Activated naive CD4-positive, alpha-beta T cell (primary cell): Measurements from ENCODE around the gene ANKS1B.
"Not testable (repeated sequence)": the region's sequence is repeated elsewhere in the genome, so short reads cannot be mapped to it uniquely, and the experiment has no call there.

Experiments used
- DNase-seq, 4 experiments: peaks; one replicate each; lab custom pipeline; 2025; lab: John Stamatoyannopoulos, UW

ANKS1B gene

GRCh38 chr12:99374023-99374422 is 610.7 kb downstream of the ANKS1B start:
- DNase-seq: no peak

DNA sequence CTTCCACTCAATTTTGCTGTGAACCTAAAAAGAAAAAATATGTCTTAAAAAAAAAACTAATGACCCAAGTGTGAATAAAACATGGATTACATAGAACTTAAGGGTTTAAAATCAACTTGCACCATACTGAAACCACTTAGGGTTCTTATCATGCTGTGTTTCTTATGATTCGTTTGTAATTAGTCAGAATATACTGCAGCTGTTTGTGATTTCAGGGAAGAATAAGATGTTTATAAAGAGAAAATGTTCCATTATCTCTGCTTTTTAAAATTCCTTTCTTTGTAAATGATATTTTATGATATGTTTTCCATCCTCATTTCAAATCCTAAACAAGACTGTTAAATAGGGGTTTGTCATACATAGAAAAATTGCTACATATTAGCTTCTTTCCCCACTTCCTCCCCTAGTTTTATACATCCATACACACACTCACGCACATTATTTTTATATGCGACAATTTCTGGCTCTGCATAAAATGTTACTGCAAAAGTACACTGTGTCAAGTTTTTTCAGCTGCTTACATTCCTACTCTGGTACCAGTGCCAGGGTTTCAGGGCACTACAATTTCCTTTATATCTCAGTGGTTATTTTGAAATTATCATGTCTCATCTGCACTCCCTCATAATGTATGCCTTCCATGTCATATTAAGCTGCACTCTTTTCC is 612.3 kb downstream of the ANKS1B start:
- no peak for DNase-seq

DNA sequence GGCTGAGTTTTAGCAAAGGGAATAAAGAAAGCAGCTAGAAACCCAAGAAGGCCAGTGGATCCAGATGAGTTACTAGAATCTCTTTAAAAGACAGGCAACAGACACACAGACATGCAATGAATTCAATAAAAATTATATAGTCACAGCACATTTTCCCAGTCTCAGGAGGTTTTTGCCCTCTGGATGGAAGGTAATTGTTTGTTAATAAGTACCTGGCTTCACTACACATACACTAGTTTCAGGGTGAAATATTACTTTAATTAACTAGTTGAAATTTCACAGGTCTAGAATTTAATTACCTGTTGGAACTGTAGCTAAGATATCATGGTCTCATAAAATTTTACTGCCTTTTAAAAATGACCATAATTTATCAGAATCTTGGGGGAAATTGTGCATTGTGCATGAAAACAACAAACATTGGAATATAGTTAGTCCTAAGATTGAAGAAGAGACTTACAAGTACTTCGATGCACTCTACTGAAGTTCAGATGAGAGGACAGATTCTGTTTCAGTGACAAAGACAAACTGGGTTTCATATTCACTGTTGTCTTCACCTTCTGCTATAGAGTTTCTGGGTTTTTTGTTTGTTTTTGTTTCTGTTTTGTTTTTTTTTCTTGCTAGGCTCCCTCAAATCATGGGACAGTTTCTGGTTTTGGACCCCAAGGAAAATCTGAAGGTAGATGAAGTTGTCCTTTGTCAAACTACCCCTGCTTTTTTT is 614.2 kb downstream of the ANKS1B start:
- DNase-seq: no peak

DNA sequence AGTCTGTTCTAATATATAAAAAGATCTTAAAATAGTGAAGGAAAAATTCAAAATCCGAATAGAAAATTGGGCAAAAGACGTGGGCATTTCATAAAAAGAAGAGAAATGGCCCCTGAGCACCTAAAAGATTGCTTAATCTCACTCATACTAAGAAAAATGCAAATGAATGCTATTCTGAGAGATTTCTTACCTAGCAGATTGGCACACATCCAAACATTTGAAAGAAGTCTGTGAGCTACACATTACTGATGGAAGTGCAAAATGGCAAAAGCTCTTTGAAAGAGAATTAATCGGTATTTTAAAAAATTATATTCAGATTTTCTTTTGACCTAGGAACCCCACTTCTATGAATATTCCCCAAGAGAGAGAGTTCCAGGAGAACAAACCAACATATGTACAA is 617.6 kb downstream of the ANKS1B start:
- DNase-seq: no peak

- no peak for DNase-seq
These were observed 632.5 kb downstream of the ANKS1B start for GRCh38 chr12:99352269-99352668.

- DNase-seq: no peak
These were observed 640.8 kb downstream of the ANKS1B start for GRCh38 chr12:99343960-99344359.

- DNase-seq: no peak
These were observed 645.1 kb downstream of the ANKS1B start for GRCh38 chr12:99339663-99340062.

- no peak for DNase-seq
These were observed 650.3 kb downstream of the ANKS1B start for GRCh38 chr12:99334285-99335056.

- no peak for DNase-seq
These were observed 651.7 kb downstream of the ANKS1B start for GRCh38 chr12:99332936-99333591.

- DNase-seq: no peak
These were observed 654.5 kb downstream of the ANKS1B start for GRCh38 chr12:99330216-99330615.

GRCh38 chr12:99321210-99321609 is 663.5 kb downstream of the ANKS1B start:
- not testable (repeated sequence) for DNase-seq

DNA sequence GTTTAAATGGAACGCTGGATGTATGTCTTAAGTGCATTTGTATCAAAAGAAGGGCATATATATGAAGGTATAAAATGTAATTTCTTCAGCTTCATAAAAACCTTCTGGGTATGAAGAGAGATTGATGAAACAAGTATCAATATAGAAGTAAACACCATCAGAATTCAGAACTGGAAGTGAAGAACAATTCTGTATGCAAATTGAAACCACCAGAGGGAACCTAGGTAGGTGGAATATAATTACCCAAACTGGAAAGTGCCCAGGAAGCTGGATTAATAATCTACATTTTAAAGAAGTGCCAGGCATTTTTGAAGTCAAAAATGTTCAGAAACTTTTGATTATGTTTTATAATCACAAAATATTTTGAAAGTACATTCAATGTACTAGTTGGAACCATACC is 673.4 kb downstream of the ANKS1B start:
- no peak for DNase-seq

DNA sequence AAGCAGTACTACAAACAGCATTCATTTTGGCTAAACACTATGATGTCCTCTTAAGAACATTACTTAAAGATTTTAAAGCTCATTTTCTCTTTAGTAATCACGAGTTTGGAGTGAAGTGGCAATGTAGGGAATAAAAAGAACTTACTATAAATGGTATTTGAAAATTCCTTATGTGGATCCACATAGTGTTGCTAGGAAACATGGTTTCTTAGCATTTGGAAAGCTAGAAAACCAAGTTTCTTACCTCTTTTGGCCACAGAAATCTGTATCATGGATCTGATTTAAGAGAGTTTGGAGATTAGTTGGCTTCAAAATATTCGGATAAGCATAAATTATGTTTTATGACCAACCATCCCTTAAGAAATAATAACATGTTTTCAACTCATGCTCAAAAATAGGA is 674.9 kb downstream of the ANKS1B start:
- DNase-seq: no peak

DNA sequence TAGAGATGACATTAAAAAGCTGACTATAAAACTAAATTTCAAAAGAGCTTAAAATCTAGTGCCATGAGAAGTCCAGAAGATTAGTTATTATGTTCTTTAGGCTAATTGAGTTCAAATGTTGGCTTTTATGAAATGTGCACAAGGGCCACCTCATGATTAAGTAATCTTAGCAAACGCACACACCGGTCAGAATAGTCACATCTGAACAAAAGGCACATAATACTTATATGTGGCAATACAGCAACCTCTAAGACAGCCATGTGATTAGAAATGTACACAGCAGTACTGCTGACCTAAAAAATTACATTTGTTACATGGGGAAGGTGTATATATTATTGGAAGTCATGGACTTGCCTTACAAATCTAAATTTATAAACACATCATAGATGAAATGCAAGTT is 681.9 kb downstream of the ANKS1B start:
- DNase-seq: no peak

GRCh38 chr12:99287136-99287535 is 697.6 kb downstream of the ANKS1B start:
- no peak for DNase-seq

DNA sequence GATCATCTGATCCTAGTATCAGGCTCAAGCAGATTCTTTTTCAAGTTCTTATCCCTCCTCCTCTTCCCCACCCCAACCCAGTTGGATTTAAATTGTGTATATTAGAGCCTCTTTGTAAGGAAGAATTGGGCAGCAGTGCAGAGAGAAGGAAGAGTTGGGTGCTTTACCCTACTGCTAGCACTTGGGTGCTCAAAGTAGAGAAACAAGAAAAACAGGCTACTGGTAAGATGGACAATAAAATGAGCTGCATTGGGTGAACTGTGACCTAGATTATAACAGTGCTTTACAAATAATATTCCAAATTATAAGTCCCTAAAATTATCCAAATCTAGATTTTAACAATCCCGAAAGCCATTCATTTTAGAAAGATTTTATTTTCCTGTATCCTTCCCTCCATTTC is 700.6 kb downstream of the ANKS1B start:
- no peak for DNase-seq

DNA sequence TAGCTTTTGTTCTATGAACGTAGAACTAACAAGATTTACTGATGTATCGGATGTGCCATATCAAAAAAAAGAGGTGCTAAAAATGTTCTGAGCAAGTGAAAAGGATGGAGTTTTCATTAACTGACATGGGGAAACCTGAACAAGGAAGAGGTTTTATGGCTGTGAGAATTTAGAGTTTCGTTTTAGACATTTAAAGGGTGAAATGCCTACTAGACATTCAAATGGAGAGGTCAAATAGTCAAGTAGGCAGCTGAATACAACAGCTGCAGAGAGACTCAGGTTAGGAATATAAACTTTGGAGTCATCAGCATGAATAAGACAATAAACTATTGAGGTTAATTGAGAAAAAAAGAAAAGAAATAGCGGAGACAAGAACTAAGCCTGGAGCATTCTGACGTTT is 702.1 kb downstream of the ANKS1B start:
- DNase-seq: no peak

- DNase-seq: no peak
These were observed 702.6 kb downstream of the ANKS1B start for GRCh38 chr12:99282086-99282485.

- no peak for DNase-seq
These were observed 703.5 kb downstream of the ANKS1B start for GRCh38 chr12:99281277-99281676.

DNA sequence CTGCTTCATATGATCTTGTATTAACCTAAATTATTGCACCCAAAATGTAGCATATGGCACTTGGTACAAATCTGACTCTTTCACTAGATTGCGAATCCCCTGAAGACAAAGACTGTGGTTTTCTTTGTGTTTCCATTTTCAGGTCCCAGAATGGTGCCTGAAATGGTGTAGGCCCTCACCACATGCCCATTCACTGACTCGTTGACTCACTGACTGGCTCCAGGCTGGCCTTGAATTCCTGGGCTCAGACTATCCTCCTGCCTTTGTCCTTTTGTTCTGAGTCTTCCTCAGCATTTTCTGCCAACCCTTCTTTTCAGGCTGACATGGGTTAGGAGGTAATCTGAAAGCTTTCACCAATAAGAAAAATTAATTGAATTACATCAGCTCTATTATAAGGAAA is 705.8 kb downstream of the ANKS1B start:
- no peak for DNase-seq

DNA sequence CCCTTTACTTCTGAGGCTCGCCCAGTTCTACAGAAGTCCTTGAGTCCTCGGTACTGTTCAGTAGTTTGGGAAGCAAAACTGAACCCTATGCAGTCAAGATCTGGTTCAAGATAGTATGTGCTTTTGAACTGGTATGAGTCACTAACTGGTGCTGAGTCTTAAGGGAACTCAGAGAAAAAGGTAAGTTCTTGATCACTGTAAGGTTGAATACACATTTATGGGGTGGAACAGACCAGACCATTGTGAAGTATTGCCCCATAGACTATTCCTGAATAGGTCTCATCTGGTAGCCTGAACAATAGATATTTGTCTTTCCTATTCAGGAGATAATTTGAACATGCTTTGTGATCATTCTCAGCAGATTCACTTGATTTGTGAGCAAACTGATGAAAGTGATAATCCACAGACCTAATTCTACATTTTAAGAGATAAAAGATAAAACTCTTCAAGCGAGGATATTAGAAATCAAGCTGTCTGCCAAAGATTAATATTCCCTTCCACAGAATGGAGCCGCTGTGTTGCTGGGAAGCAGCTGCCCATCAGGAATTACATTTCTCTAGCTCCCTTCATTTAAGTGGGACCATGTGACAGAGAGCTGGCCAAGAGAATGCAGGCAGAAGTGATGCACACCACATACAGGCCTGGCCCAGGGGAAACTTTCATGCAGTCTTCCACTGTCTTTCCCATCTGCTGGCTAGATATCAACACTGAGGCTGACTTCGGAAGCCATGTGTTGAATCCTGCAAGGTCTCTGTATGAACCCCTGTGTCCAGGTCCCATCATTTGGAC is 707.0 kb downstream of the ANKS1B start:
- no peak for DNase-seq

GRCh38 chr12:99271071-99271470 is 713.7 kb downstream of the ANKS1B start:
- DNase-seq: no peak
